Epithelial cell of prostate (primary cell): Measurements from ENCODE around the gene UBE2K.
"Not testable (repeated sequence)": the region's sequence is repeated elsewhere in the genome, so short reads cannot be mapped to it uniquely, and the experiment has no call there.

ENCODE experiments used
- DNase-seq: peaks from one replicate; pipeline ENCODE4 v3.0.0-alpha.2; 2011; ENCODE audit warnings: low read depth, low spot score
- H3K27ac ChIP-seq: fragments of 450-650 bp; 2 replicates; pipeline ENCODE4 v1.5.1; 2017; ENCODE audit warnings: mild to moderate bottlenecking

The UBE2K gene

GRCh38 chr4:39781988-39782387 lies 84.1 kb downstream of the UBE2K start:
- not testable (repeated sequence) for H3K27ac ChIP-seq, DNase-seq

- no peak for DNase-seq
Observed at GRCh38 chr4:39785083-39785482, 87.1 kb downstream of the UBE2K start.

GRCh38 chr4:39786838-39787237 lies 88.9 kb downstream of the UBE2K start:
- DNase-seq = no peak
- H3K27ac ChIP-seq = no peak overlapping the region

More at GRCh38 chr4:39785083-39785482, 87.1 kb downstream of the UBE2K start:
- H3K27ac ChIP-seq = no peak overlapping the region

GRCh38 chr4:39792128-39792527 lies 94.2 kb downstream of the UBE2K start:
- H3K27ac ChIP-seq = no peak overlapping the region
- no peak for DNase-seq

GRCh38 chr4:39792529-39792928 lies 94.6 kb downstream of the UBE2K start:
- no peak for DNase-seq
- H3K27ac ChIP-seq = no peak overlapping the region

- not testable (repeated sequence) for H3K27ac ChIP-seq, DNase-seq
Observed at GRCh38 chr4:39792976-39793375, 95.0 kb downstream of the UBE2K start.

GRCh38 chr4:39802005-39802404 lies 104.1 kb downstream of the UBE2K start:
- no peak for DNase-seq
- H3K27ac ChIP-seq = no peak overlapping the region

- H3K27ac ChIP-seq = no peak overlapping the region
- DNase-seq = no peak
Observed at GRCh38 chr4:39808231-39808749, 110.4 kb downstream of the UBE2K start.

- no peak for DNase-seq
- no peak overlapping the region for H3K27ac ChIP-seq
Observed at GRCh38 chr4:39812500-39812899, 114.6 kb downstream of the UBE2K start.

GRCh38 chr4:39813033-39813432 lies 115.1 kb downstream of the UBE2K start:
- not testable (repeated sequence) for DNase-seq, H3K27ac ChIP-seq

GRCh38 chr4:39813761-39814160 lies 115.8 kb downstream of the UBE2K start:
- DNase-seq, H3K27ac ChIP-seq: not testable (repeated sequence)

GRCh38 chr4:39814403-39815185 lies 116.7 kb downstream of the UBE2K start:
- no peak for DNase-seq
- no peak overlapping the region for H3K27ac ChIP-seq

GRCh38 chr4:39818646-39819045 lies 120.7 kb downstream of the UBE2K start:
- H3K27ac ChIP-seq = no peak overlapping the region
- DNase-seq = no peak

GRCh38 chr4:39820186-39820585 lies 122.2 kb downstream of the UBE2K start:
- no peak overlapping the region for H3K27ac ChIP-seq
- DNase-seq = no peak

- no peak overlapping the region for H3K27ac ChIP-seq
- DNase-seq = no peak
Observed at GRCh38 chr4:39821951-39822350, 124.0 kb downstream of the UBE2K start.

GRCh38 chr4:39822662-39823061 lies 124.7 kb downstream of the UBE2K start:
- H3K27ac ChIP-seq = peak overlapping the region; percentile 30
- no peak for DNase-seq

GRCh38 chr4:39823191-39823590 lies 125.3 kb downstream of the UBE2K start:
- H3K27ac ChIP-seq = peak overlapping the region; percentile 30
- DNase-seq = no peak

- H3K27ac ChIP-seq = no peak overlapping the region
Observed at GRCh38 chr4:39825090-39825489, 127.2 kb downstream of the UBE2K start.

GRCh38 chr4:39825741-39826231 lies 127.8 kb downstream of the UBE2K start:
- no peak for DNase-seq
- no peak overlapping the region for H3K27ac ChIP-seq

More at GRCh38 chr4:39825090-39825489, 127.2 kb downstream of the UBE2K start:
- no peak for DNase-seq
